ENCODE measurements around the gene RFX8.

Gene RFX8

DNA sequence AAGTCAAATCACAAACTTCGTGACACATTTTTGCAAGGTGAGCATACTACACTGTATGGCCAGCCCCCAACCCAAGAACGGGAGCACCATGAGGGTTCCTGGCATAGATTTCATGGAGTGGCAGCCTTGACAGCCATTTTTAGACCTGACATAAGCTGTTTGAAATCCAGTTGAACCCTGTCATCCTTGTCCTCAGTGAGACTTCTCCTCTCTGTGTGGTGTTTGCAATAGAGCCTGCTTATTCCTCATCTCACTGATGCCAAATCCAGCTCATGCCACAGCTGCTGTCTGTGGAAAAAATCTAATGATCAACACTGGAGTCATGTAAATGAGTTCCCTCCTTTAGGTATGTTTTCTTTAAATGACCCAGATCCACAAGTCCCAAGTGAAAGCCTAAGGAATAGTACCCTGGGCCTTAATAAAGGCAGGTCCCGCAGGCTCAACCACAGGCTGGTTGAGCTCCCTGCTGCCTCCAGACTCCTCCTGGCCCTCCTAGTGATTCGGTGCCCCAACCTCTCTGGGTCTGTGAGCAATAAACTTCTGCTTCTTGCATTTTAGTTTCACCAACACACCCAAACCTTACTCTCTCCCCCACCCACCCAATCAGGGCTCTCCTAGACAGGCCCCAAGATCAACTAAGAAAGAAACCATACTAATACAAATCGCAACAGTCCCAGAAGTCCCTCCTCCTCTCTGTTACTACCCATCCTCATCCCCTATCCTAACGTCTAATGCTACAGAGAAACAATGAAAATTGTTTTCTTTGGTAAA lies 79.2 kb downstream of the RFX8 start:
- no peak overlapping the region for H3K9ac ChIP-seq
- no peaks in the 10 kb centered on the region for H3K9me3 ChIP-seq
- no peak overlapping the region for H3K4me3 ChIP-seq
- no peak for TF ChIP-seq Cebpa-rat (IDR thresholded peaks at IDR 0.05)
- H3K4me2 ChIP-seq: no peak overlapping the region
- H3K27me3 ChIP-seq: no peaks in the 10 kb centered on the region
- no peak overlapping the region for H3K27ac ChIP-seq
- H3K4me1 ChIP-seq: peaks cover 20% of the 10 kb centered on the region
- no peaks in the 10 kb centered on the region for H4K20me1 ChIP-seq
- no peaks in the 10 kb centered on the region for H3K36me3 ChIP-seq

DNA sequence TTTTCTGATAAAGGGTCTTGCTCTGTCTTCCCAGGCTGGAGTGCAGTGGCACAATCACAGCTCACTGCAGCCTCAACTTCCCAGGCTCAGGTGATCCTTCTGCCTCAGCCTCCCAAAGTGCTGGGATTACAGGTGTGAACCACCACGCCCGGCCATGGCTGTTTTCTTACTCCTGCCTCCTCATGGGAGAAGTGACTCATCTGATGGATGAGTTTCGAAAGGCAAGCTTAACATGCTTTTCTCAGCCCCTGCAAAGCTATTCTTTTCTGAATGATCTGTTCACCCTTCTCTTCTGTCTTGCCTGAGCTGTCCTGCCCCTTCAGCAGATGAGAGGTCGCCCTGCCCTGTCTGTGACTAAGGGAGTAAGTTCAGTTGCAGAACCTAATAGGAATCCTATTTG lies 86.7 kb downstream of the RFX8 start:
- Histone ChIP-seq H3K4me1 (peaks cover 7% of the 10 kb centered on the region; the same call in 1 of the 2 replicates), H3K36me3 (no peaks in the 10 kb centered on the region), H4K20me1 (peaks cover 19% of the 10 kb centered on the region; the same call in 1 of the 2 replicates), H3K9me3 (peaks cover 17% of the 10 kb centered on the region), H3K27me3 (peaks cover 60% of the 10 kb centered on the region), H3K4me3 (no peak overlapping the region), H3K9ac (no peak overlapping the region), H3K27ac (no peak overlapping the region), H3K4me2 (no peak overlapping the region)
- TF ChIP-seq Cebpa-rat (IDR thresholded peaks at IDR 0.05): no peak

DNA sequence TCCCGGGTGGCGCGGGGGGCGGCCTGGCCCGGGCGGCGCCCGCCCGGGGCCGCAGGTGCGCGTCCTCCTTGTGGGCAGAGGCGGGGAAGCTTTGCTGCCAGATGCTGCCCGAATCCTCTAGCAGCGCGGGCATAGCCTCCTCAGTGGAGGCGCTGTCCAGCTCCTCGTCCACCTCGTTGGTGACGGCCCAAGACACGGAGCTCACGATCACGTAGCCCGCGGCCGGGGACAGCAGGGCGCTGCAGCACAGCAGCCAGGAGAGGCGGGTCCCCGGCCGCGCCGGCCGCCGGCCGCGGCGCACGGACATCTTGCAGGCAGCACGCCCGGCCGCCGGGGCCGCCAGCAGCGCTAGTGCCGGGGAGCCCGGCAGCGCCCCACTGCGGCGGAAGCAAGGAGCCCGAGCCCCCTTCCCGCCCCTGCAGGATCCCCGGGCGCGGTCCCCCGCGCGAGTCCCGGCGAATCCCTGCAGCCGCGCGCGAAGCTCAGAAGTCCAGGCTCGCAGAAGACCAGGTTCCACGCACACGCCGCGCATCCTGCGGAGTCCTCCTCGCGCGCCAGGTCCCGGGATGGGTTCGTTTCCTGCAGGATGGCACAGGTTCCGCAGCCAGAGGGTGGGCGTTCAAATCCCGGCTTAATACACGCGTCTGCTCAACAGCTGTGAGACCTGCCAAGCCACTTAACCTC lies 87.6 kb downstream of the RFX8 start, which contains the start of gene CREG2:
Gene CREG2, minus strand, starts transcription at position 353 of the 684 bp plus-strand sequence. Its CDS starts 46 bp downstream, at position 307.
- no peak for TF ChIP-seq Cebpa-rat (IDR thresholded peaks at IDR 0.05)
- Histone ChIP-seq H3K9ac (no peak within 1 kb of the TSS), H3K27me3 (peaks cover 60% of the 10 kb centered on the region), H4K20me1 (peaks cover 19% of the 10 kb centered on the region; the same call in 1 of the 2 replicates), H3K9me3 (peaks cover 17% of the 10 kb centered on the region), H3K36me3 (no peaks in the 10 kb centered on the region), H3K4me2 (0 out of 2 replicates have a peak within 1 kb of the TSS, but pooled peaks have one; percentile 28), H3K27ac (no peak within 1 kb of the TSS), H3K4me1 (peaks cover 7% of the 10 kb centered on the region; the same call in 1 of the 2 replicates), H3K4me3 (peak within 1 kb of the TSS; percentile 16; the same call in 1 of the 2 replicates)

DNA sequence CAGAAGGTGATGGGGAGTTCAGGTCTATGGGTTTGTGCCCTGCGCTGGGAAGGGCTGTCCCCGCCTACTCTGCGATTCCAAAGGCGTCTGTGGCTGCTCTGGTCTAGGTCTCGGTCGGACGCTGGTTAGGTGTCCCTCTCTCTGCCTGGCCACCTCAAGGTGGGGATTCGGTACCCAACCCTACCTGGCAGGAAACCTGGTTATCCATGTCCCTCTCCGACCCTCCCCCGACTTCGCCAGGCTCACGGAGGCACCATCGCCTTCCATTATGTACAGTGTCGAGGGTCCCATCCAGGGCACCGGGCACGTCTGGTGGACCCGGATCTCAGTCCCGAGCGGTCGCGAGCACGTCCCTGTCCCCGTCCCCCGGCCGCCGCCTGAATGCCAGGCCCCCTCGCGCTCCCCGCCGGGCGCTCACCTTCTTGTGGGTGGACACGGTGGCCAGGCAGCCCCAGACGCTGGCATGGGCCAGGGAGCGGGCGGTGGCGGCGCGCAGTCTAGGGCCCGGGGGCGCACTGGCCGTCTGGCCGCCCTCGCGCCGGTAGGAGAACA lies 88.2 kb downstream of the RFX8 start:
- Histone ChIP-seq H3K36me3 (no peaks in the 10 kb centered on the region), H4K20me1 (peaks cover 19% of the 10 kb centered on the region; the same call in 1 of the 2 replicates), H3K4me2 (0 out of 2 replicates have a peak overlapping the region, but pooled peaks have one; percentile 28), H3K27ac (no peak overlapping the region), H3K9me3 (peaks cover 17% of the 10 kb centered on the region), H3K4me1 (peaks cover 10% of the 10 kb centered on the region), H3K4me3 (peak overlapping the region; percentile 16; the same call in 1 of the 2 replicates), H3K9ac (no peak overlapping the region), H3K27me3 (peaks cover 60% of the 10 kb centered on the region)
- TF ChIP-seq Cebpa-rat (IDR thresholded peaks at IDR 0.05): no peak

GRCh38 chr2:101383016-101383541 lies 91.8 kb downstream of the RFX8 start:
- Histone ChIP-seq H3K36me3 (no peaks in the 10 kb centered on the region), H3K27ac (no peak overlapping the region), H3K9ac (no peak overlapping the region), H3K4me1 (peaks cover 29% of the 10 kb centered on the region), H3K4me2 (no peak overlapping the region), H3K4me3 (no peak overlapping the region), H3K9me3 (peaks cover 14% of the 10 kb centered on the region), H3K27me3 (peaks cover 39% of the 10 kb centered on the region), H4K20me1 (peaks cover 16% of the 10 kb centered on the region; the same call in 1 of the 2 replicates)
- no peak for TF ChIP-seq Cebpa-rat (IDR thresholded peaks at IDR 0.05)

DNA sequence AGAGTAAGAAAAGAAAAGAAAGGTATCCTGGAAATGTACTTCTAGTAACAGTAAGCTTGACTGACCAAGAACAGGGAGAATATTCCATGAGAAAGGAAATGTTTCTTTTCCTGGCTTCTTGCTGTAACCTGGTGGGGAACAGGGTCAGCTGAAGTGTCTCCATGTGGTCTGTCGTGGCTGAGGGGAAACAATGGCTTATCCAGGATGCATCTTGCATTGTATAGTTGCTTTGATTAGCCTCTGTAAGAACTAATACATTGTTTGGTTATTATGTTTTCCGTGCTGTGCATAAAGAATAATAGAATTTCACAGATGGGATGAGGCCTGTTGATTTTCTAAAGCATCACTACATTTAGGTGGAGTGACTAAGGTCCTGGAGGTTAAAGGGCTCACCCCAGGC lies 92.5 kb downstream of the RFX8 start:
- Histone ChIP-seq H4K20me1 (peaks cover 12% of the 10 kb centered on the region; the same call in 1 of the 2 replicates), H3K27ac (no peak overlapping the region), H3K4me2 (no peak overlapping the region), H3K9me3 (peaks cover 7% of the 10 kb centered on the region), H3K9ac (no peak overlapping the region), H3K4me1 (peaks cover 28% of the 10 kb centered on the region), H3K27me3 (peaks cover 33% of the 10 kb centered on the region), H3K36me3 (no peaks in the 10 kb centered on the region), H3K4me3 (no peak overlapping the region)
- no peak for TF ChIP-seq Cebpa-rat (IDR thresholded peaks at IDR 0.05)

DNA sequence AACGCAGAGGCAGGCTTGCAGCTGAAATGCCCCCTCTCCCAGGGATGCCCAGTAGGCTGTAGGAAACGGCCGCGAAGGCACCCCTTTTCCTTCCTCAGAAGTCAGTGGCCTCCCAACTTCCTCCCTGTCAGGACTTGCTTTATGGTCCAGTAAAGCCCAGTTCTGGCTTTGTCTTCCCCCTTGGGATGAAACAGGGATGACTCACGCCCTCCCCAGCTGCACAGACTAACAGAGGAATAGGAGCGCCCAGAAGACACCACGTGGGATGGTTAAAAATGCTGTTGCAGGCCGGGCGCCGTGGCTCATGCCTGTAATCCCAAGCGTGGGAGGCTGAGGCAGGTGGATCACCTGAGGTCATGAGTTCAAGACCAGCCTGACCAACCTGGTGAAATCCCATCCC lies 94.5 kb downstream of the RFX8 start:
- TF ChIP-seq Cebpa-rat (IDR thresholded peaks at IDR 0.05): no peak
- H4K20me1 ChIP-seq: no peaks in the 10 kb centered on the region
- peaks cover 30% of the 10 kb centered on the region for H3K4me1 ChIP-seq
- H3K9ac ChIP-seq: no peak overlapping the region
- H3K27me3 ChIP-seq: peaks cover 12% of the 10 kb centered on the region
- H3K36me3 ChIP-seq: no peaks in the 10 kb centered on the region
- H3K4me3 ChIP-seq: no peak overlapping the region
- H3K4me2 ChIP-seq: peak overlapping the region; percentile 65
- no peaks in the 10 kb centered on the region for H3K9me3 ChIP-seq
- H3K27ac ChIP-seq: no peak overlapping the region

GRCh38 chr2:101379091-101379490 lies 95.8 kb downstream of the RFX8 start:
- Histone ChIP-seq H3K36me3 (no peaks in the 10 kb centered on the region), H3K4me2 (no peak overlapping the region), H3K9ac (no peak overlapping the region), H3K9me3 (no peaks in the 10 kb centered on the region), H3K4me1 (peaks cover 30% of the 10 kb centered on the region), H4K20me1 (no peaks in the 10 kb centered on the region), H3K27ac (no peak overlapping the region), H3K27me3 (no peaks in the 10 kb centered on the region), H3K4me3 (no peak overlapping the region)
- no peak for TF ChIP-seq Cebpa-rat (IDR thresholded peaks at IDR 0.05)

- Histone ChIP-seq H3K4me1 (peaks cover 16% of the 10 kb centered on the region), H3K27ac (no peak overlapping the region), H3K4me3 (no peak overlapping the region), H4K20me1 (no peaks in the 10 kb centered on the region), H3K27me3 (no peaks in the 10 kb centered on the region), H3K4me2 (no peak overlapping the region), H3K36me3 (no peaks in the 10 kb centered on the region), H3K9ac (no peak overlapping the region), H3K9me3 (peaks cover 9% of the 10 kb centered on the region; the same call in 1 of the 2 replicates)
- no peak for TF ChIP-seq Cebpa-rat (IDR thresholded peaks at IDR 0.05)
These were observed 99.3 kb downstream of the RFX8 start for GRCh38 chr2:101375653-101376052.

All from BLaER1 (cell line).